Measurements from ENCODE around the gene IGSF21. TPM values are rescaled to one million over a fixed set of nuclear protein-coding genes. Genes with fewer than 3 reads are reported as not detected.

IGSF21 gene
- total RNA-seq, 3 donors from 2014 or later (not counting 1 experiment from before 2014, with no cell fraction given) = not detected

DNA sequence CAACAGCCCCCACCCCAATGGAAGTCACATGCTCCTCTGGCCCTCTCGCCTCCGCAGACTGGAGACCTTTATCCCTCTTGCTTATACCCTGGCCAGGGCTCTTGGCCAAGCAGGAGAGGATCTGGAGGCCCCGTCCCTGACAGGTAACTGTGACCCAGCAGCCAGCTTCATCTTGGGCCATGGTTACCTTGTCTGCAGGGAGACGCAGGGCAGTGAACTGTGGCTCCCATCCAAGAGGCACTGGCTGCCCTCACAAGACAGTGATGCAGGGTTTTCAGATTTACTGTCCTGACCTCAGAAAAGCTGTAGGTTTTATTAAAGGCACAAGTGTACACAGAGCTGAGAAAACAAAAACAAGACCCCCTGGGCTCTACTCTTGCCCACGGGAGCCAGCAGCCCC, 276.5 kb downstream of the IGSF21 start:
- 74% methylated on average over 5 of the region's 5 CpGs for WGBS (ENCODE audit: insufficient coverage)
- Histone ChIP-seq H3K9me3 (ENCODE audit: control insufficient read depth, insufficient read depth, low read length) (no peaks in the 10 kb centered on the region), H3K27me3 (ENCODE audit: control insufficient read depth, insufficient read depth, low read length) (peaks cover 4% of the 10 kb centered on the region), H3K4me3 (ENCODE audit: low read length) (no peak overlapping the region), H3K4me1 (ENCODE audit: control insufficient read depth, insufficient read depth, low read length) (no peaks in the 10 kb centered on the region), H3K27ac (ENCODE audit: low read length) (no peak overlapping the region), H3K36me3 (ENCODE audit: control insufficient read depth, insufficient read depth, low read length) (no peaks in the 10 kb centered on the region)
- DNase-seq (no peak), ATAC-seq (no peak)
- TF ChIP-seq, protein P1, sequence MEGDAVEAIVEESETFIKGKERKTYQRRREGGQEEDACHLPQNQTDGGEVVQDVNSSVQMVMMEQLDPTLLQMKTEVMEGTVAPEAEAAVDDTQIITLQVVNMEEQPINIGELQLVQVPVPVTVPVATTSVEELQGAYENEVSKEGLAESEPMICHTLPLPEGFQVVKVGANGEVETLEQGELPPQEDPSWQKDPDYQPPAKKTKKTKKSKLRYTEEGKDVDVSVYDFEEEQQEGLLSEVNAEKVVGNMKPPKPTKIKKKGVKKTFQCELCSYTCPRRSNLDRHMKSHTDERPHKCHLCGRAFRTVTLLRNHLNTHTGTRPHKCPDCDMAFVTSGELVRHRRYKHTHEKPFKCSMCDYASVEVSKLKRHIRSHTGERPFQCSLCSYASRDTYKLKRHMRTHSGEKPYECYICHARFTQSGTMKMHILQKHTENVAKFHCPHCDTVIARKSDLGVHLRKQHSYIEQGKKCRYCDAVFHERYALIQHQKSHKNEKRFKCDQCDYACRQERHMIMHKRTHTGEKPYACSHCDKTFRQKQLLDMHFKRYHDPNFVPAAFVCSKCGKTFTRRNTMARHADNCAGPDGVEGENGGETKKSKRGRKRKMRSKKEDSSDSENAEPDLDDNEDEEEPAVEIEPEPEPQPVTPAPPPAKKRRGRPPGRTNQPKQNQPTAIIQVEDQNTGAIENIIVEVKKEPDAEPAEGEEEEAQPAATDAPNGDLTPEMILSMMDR (IDR thresholded peaks at IDR 0.05) = no peak
- Mint-ChIP-seq H3K36me3 (no peaks in the 10 kb centered on the region), H3K27me3 (ENCODE audit: low read depth in 2 of 2) (peaks cover 10 to 18% of the 10 kb centered on the region in 2 donors), H3K4me3 (no peak overlapping the region), H3K4me1 (no peaks in the 10 kb centered on the region), H3K9me3 (peaks cover 0 to 2% of the 10 kb centered on the region in 2 donors), H3K27ac (no peak overlapping the region)
- intact Hi-C loops (cut with micrococcal nuclease) = no loop called here

DNA sequence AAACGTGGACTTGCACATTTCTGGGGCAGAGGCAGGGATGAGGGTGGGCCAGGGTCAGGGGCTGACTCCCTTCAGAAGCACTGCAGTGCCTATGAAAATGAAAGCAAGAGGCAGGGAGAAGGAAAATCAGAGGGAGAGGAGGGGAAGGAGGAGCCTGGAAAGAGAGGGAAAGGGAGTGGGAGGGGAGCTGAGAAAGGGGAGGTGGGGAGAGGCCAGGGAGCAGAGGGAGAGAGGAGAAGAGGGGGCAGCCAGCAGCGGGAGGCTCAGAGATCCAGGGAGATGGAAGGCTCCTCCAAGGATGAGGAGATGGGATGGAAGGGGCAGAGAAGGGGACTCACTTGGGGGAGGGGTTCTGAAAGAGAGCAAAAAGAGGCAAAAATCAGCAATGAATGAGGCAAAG, 276.9 kb downstream of the IGSF21 start:
- H3K27me3 Mint-ChIP-seq (ENCODE audit: low read depth in 2 of 2) = peaks cover 10 to 18% of the 10 kb centered on the region in 2 donors
- H3K36me3 Mint-ChIP-seq = no peaks in the 10 kb centered on the region
- ATAC-seq = no peak
- no peaks in the 10 kb centered on the region for H3K4me1 ChIP-seq (ENCODE audit: control insufficient read depth, insufficient read depth, low read length)
- no peak overlapping the region for H3K4me3 ChIP-seq (ENCODE audit: low read length)
- intact Hi-C loops (cut with micrococcal nuclease) = no loop called here
- H3K27ac Mint-ChIP-seq = no peak overlapping the region
- TF ChIP-seq, protein P1 (IDR thresholded peaks at IDR 0.05) = no peak
- no peak overlapping the region for H3K4me3 Mint-ChIP-seq
- H3K9me3 Mint-ChIP-seq = peaks cover 0 to 2% of the 10 kb centered on the region in 2 donors
- no peak overlapping the region for H3K27ac ChIP-seq (ENCODE audit: low read length)
- H3K27me3 ChIP-seq (ENCODE audit: control insufficient read depth, insufficient read depth, low read length) = peaks cover 4% of the 10 kb centered on the region
- WGBS (ENCODE audit: insufficient coverage) = 38% methylated on average over 2 of the region's 2 CpGs
- no peaks in the 10 kb centered on the region for H3K36me3 ChIP-seq (ENCODE audit: control insufficient read depth, insufficient read depth, low read length)
- DNase-seq = no peak
- H3K9me3 ChIP-seq (ENCODE audit: control insufficient read depth, insufficient read depth, low read length) = no peaks in the 10 kb centered on the region
- H3K4me1 Mint-ChIP-seq = no peaks in the 10 kb centered on the region

DNA sequence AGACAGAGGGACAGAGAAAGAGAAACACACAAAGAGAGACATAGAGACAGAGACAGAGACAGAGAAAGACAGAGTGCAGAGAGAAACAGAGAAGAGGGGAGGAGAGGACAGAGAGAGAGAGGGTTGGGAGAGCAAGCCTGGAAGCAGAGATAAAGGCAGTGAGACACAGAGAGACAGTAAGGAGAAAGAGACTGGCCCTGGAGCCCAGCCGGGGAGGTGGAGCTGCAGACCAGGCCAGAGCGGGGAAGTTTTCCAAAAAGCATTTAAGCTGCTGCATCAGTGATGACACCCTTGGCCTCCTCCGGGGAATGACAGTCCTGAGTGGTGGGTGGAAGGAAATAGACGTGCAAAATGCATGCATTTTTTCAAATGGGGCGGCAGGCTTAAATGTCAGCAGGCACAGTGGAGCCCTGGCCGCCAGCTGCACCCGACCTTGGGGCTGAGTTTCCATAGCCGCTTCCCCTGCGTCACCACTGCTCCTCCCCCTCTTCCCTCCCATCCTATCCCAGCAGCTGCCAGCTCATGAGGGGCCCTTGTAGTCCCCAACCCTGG, 277.7 kb downstream of the IGSF21 start:
- Mint-ChIP-seq H3K36me3 (no peaks in the 10 kb centered on the region), H3K27me3 (ENCODE audit: low read depth in 2 of 2) (peaks cover 10 to 18% of the 10 kb centered on the region in 2 donors), H3K4me1 (no peaks in the 10 kb centered on the region), H3K9me3 (no peaks in the 10 kb centered on the region), H3K4me3 (no peak overlapping the region), H3K27ac (no peak overlapping the region)
- intact Hi-C loops (cut with micrococcal nuclease) = no loop called here
- Histone ChIP-seq H3K27ac (ENCODE audit: low read length) (no peak overlapping the region), H3K27me3 (ENCODE audit: control insufficient read depth, insufficient read depth, low read length) (peaks cover 4% of the 10 kb centered on the region), H3K36me3 (ENCODE audit: control insufficient read depth, insufficient read depth, low read length) (no peaks in the 10 kb centered on the region), H3K4me3 (ENCODE audit: low read length) (no peak overlapping the region), H3K9me3 (ENCODE audit: control insufficient read depth, insufficient read depth, low read length) (no peaks in the 10 kb centered on the region), H3K4me1 (ENCODE audit: control insufficient read depth, insufficient read depth, low read length) (no peaks in the 10 kb centered on the region)
- ATAC-seq (no peak), DNase-seq (no peak)
- TF ChIP-seq, protein P1 (IDR thresholded peaks at IDR 0.05) = no peak
- 15% methylated on average over 9 of the region's 9 CpGs for WGBS (ENCODE audit: insufficient coverage)

DNA sequence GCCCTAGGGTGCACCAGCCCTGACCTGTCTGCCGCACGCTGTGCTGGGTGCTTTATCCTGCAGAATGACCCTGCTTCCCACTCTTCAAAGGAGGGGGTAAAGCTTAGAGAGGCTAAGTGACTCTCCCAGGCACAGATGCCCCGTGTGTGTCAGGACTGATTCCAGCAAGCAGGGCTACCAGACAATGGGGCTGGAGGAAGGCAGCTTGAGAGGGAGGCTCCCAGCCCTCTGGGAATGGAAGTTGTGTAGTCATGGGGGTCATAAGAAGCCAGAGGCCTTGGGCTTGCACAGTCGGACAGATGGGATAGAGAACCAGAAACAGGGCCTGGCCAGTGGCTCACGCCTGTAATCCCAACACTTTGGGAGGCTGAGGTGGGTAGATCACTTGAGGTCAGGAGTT, 279.0 kb downstream of the IGSF21 start:
- WGBS (ENCODE audit: insufficient coverage) = 73% methylated on average over 5 of the region's 5 CpGs
- H3K4me1 Mint-ChIP-seq = no peaks in the 10 kb centered on the region
- Histone ChIP-seq H3K4me3 (ENCODE audit: low read length) (no peak overlapping the region), H3K27ac (ENCODE audit: low read length) (no peak overlapping the region), H3K36me3 (ENCODE audit: control insufficient read depth, insufficient read depth, low read length) (no peaks in the 10 kb centered on the region), H3K4me1 (ENCODE audit: control insufficient read depth, insufficient read depth, low read length) (no peaks in the 10 kb centered on the region), H3K9me3 (ENCODE audit: control insufficient read depth, insufficient read depth, low read length) (no peaks in the 10 kb centered on the region), H3K27me3 (ENCODE audit: control insufficient read depth, insufficient read depth, low read length) (peaks cover 4% of the 10 kb centered on the region)
- peaks cover 10 to 13% of the 10 kb centered on the region in 2 donors for H3K27me3 Mint-ChIP-seq (ENCODE audit: low read depth in 2 of 2)
- TF ChIP-seq, protein P1 (IDR thresholded peaks at IDR 0.05) = no peak
- intact Hi-C loops (cut with micrococcal nuclease) = no loop called here
- no peaks in the 10 kb centered on the region for H3K36me3 Mint-ChIP-seq
- DNase-seq = no peak
- ATAC-seq = no peak
- H3K4me3 Mint-ChIP-seq = no peak overlapping the region
- H3K9me3 Mint-ChIP-seq = no peaks in the 10 kb centered on the region
- H3K27ac Mint-ChIP-seq = no peak overlapping the region
